DND-41 (cell line): ENCODE data around the gene ANKFN1.
"Not testable (repeated sequence)": the region's sequence is repeated elsewhere in the genome, so short reads cannot be mapped to it uniquely, and the experiment has no call there.

ENCODE experiments used
- ATAC-seq: fragments of 200-7000 bp; cut with Tn5 transposase; 3 replicates; pipeline ENCODE4 v1.9.1; 2021; ENCODE audit warnings: low read depth; ENCODE audit not compliant: insufficient read depth
- DNase-seq: peaks from one replicate; pipeline ENCODE4 v3.0.0-alpha.2; 2020
- H2AFZ ChIP-seq: 2 replicates; pipeline ENCODE4 v1.6.0; 2012; ENCODE audit warnings: low read depth, low read length
- H3K27ac ChIP-seq: 2 replicates; pipeline ENCODE4 v1.5.1; 2012; ENCODE audit warnings: low read length, inconsistent platforms
- H3K27me3 ChIP-seq: fragments of 200-600 bp; sonication (generic); 2 replicates; pipeline ENCODE4 v1.6.0; 2012; ENCODE audit warnings: low read length, mild to moderate bottlenecking, inconsistent platforms; ENCODE audit not compliant: insufficient read depth, poor library complexity
- H3K36me3 ChIP-seq: 2 replicates; pipeline ENCODE4 v1.5.1; 2012; ENCODE audit warnings: low read length, inconsistent platforms; ENCODE audit not compliant: insufficient read depth
- H3K4me1 ChIP-seq: 2 replicates; pipeline ENCODE4 v1.5.1; 2012; ENCODE audit warnings: mild to moderate bottlenecking, low read length; ENCODE audit not compliant: insufficient read depth
- H3K4me2 ChIP-seq: 2 replicates; pipeline ENCODE4 v1.6.0; 2012; ENCODE audit warnings: mild to moderate bottlenecking, moderate library complexity, low read length, inconsistent platforms; ENCODE audit not compliant: insufficient read depth
- H3K4me3 ChIP-seq, 2 experiments: fragments of 200-600 bp in 1 of 2; shearing (Covaris generic) in 1 of 2; 2 replicates each; pipeline ENCODE4 v1.5.1; 2012 to 2016; ENCODE audit warnings: inconsistent platforms in 2 of 2, low read length in 2 of 2, mild to moderate bottlenecking in 2 of 2, low read depth in 1 of 2, moderate library complexity in 1 of 2
- H3K79me2 ChIP-seq: 2 replicates; pipeline ENCODE4 v1.6.0; 2012; ENCODE audit warnings: low read length, inconsistent platforms; ENCODE audit not compliant: insufficient read depth
- H3K9ac ChIP-seq: 2 replicates; pipeline ENCODE4 v1.6.0; 2012; ENCODE audit warnings: low read depth, mild to moderate bottlenecking, inconsistent platforms, low read length, moderate library complexity
- H3K9me3 ChIP-seq: 2 replicates; pipeline ENCODE4 v1.5.1; 2012; ENCODE audit warnings: low read length, moderate library complexity, mild to moderate bottlenecking, inconsistent platforms; ENCODE audit not compliant: insufficient read depth, severe bottlenecking
- H4K20me1 ChIP-seq: 2 replicates; pipeline ENCODE4 v1.6.0; 2012; ENCODE audit warnings: low read length; ENCODE audit not compliant: insufficient read depth
- EZH2 ChIP-seq: IDR thresholded peaks from 3 replicates; pipeline ENCODE4 v1.6.1; 2012; ENCODE audit warnings: borderline replicate concordance, low read depth, mild to moderate bottlenecking, moderate library complexity, low read length, inconsistent platforms; ENCODE audit not compliant: severe bottlenecking
- TF ChIP-seq, protein P1 (sequence below): IDR thresholded peaks from 2 replicates; pipeline ENCODE4 v1.5.1; 2012; ENCODE audit warnings: borderline replicate concordance, low read length, moderate library complexity, mild to moderate bottlenecking; ENCODE audit not compliant: poor library complexity, severe bottlenecking; ENCODE audit errors: extremely low read depth

Gene ANKFN1

DNA sequence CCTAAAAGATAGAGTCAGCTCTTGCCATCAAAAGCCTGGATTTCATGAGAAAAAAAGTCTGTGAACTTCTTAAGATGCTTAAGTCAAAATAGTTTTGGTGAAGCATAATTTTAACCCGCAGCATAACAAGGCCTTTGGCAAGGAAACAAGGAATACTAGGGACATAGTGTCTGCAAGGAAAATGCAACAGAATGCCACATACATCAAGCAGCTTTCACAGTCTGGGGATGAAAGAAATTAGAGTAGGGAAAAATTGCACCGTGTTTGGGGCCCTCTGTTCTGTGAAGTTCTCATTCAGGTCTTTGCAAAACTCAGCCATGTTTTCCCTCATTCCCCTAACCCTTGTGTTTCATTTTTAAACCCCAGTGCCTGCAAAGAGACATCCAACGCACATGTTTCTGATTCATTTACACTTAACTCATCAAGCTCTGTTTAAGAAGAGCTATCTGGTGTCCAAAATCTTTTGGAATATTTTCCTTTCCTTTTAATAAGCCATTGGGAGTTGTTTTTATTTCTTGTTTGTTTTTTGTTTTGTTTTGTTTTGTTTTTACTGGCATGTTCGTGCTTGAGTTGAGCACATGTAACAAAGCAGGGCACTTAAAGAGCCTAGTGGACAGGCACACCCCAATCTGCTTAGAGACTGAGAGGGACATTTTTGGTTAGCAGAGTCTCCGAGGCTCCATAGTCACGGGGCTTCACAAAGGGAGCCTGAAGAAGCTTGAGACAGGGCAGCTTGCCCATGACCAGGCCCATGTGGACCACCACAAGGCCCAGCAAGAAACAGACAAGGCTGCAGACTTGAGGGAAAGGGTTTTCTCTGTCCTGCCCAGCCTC is 116.5 kb downstream of the ANKFN1 start:
- Histone ChIP-seq H3K36me3 (no peaks in the 10 kb centered on the region), H3K4me1 (peaks cover 5% of the 10 kb centered on the region; the same call in 1 of the 2 replicates), H3K9me3 (no peaks in the 10 kb centered on the region), H3K4me3 (no peak overlapping the region), H2AFZ (peak overlapping the region; percentile 53), H3K4me2 (no peak overlapping the region), H3K79me2 (no peaks in the 10 kb centered on the region), H3K27ac (no peak overlapping the region; the same call in 1 of the 2 replicates), H3K27me3 (no peaks in the 10 kb centered on the region), H4K20me1 (no peaks in the 10 kb centered on the region), H3K9ac (no peak overlapping the region)
- TF ChIP-seq, protein P1, sequence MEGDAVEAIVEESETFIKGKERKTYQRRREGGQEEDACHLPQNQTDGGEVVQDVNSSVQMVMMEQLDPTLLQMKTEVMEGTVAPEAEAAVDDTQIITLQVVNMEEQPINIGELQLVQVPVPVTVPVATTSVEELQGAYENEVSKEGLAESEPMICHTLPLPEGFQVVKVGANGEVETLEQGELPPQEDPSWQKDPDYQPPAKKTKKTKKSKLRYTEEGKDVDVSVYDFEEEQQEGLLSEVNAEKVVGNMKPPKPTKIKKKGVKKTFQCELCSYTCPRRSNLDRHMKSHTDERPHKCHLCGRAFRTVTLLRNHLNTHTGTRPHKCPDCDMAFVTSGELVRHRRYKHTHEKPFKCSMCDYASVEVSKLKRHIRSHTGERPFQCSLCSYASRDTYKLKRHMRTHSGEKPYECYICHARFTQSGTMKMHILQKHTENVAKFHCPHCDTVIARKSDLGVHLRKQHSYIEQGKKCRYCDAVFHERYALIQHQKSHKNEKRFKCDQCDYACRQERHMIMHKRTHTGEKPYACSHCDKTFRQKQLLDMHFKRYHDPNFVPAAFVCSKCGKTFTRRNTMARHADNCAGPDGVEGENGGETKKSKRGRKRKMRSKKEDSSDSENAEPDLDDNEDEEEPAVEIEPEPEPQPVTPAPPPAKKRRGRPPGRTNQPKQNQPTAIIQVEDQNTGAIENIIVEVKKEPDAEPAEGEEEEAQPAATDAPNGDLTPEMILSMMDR = no peak
- TF ChIP-seq EZH2 = no peak
- DNase-seq (no peak), ATAC-seq (no peak)

DNA sequence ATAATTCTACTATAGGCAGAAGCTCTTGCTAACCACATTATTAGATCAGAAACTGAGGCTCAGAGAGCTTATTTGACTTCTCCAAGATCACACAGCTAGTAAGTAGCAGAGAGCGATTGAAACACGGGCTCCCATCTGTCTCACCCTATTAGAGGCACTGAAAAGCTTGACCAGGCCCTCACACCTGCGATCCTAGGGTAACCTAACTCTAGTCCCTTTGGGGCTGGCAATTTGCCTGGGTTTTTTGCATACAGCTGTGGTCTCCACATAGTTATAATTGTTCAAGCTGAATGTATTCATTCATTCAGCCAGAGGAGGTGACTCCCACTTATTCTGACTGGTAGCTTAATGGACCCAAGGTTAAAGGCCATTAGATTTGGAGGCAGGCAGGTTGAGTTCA is 121.2 kb downstream of the ANKFN1 start:
- Histone ChIP-seq H3K9me3 (no peaks in the 10 kb centered on the region), H3K9ac (no peak overlapping the region), H3K79me2 (no peaks in the 10 kb centered on the region), H3K4me1 (peaks cover 5% of the 10 kb centered on the region; the same call in 1 of the 2 replicates), H3K27ac (no peak overlapping the region), H3K4me2 (no peak overlapping the region), H3K4me3 (no peak overlapping the region), H3K27me3 (no peaks in the 10 kb centered on the region), H4K20me1 (no peaks in the 10 kb centered on the region), H3K36me3 (no peaks in the 10 kb centered on the region), H2AFZ (no peak overlapping the region)
- TF ChIP-seq, protein P1 = no peak
- no peak for TF ChIP-seq EZH2
- no peak for DNase-seq
- ATAC-seq = no peak

DNA sequence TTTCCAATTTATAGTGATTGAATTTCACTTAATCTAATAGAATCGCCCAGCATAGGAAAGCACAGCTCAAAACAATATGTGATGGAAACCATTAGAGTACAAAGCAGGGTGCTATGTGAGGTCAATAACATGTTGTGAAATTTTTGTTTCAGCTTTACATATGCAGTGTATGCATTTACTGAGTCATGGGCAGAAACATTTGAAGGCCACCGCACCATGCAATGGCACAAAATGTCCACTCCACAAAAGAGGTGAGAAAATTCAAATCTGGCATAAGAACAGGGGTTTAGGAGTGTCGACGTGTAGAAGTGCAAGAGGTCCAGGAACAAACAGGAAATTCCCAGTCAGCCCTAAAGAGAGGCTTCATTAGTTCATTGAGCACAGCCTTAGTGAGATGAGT is 131.2 kb downstream of the ANKFN1 start:
- Histone ChIP-seq H3K4me1 (peaks cover 3% of the 10 kb centered on the region), H3K9ac (no peak overlapping the region), H3K27ac (0 out of 2 replicates have a peak overlapping the region, but pooled peaks have one; percentile 12), H4K20me1 (no peaks in the 10 kb centered on the region), H3K27me3 (no peaks in the 10 kb centered on the region), H3K79me2 (no peaks in the 10 kb centered on the region), H3K9me3 (no peaks in the 10 kb centered on the region), H3K36me3 (no peaks in the 10 kb centered on the region), H3K4me2 (no peak overlapping the region), H3K4me3 (no peak overlapping the region), H2AFZ (no peak overlapping the region)
- ATAC-seq (no peak), DNase-seq (no peak)
- no peak for TF ChIP-seq EZH2
- TF ChIP-seq, protein P1 = no peak

DNA sequence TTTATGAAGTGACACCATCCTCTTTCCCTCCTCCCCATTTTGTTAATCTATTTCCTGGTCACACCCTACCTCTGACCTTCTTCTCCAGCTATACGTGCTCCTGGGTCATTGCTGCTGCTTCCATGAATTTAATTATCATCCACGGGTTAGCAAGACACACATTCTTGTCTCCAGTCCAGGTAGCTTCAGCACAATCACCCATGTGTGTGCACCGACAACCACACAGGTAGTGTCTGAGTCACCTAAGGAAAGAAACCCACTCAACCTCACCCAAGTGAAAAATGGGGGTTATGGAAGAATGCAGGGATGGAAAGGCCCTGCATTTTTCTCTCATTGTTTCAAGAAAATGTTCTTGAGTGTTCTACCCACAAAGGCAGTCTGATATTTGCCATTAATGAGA is 135.5 kb downstream of the ANKFN1 start:
- not testable (repeated sequence) for H4K20me1 ChIP-seq, DNase-seq, H3K79me2 ChIP-seq, H3K27me3 ChIP-seq, H3K9ac ChIP-seq, H3K4me3 ChIP-seq, H3K4me2 ChIP-seq, ATAC-seq, H3K36me3 ChIP-seq, H3K9me3 ChIP-seq
- H3K4me1 ChIP-seq = peaks cover 46% of the 10 kb centered on the region
- peak overlapping the region; percentile 1; the same call in 1 of the 2 replicates for H2AFZ ChIP-seq
- peak overlapping the region; percentile 95 for H3K27ac ChIP-seq
